ENCODE measurements around the gene KRT75. TPM values are rescaled to one million over a fixed set of nuclear protein-coding genes. Genes with fewer than 3 reads are reported as not detected.
"Not testable (repeated sequence)": the region's sequence is repeated elsewhere in the genome, so short reads cannot be mapped to it uniquely, and the experiment has no call there.

The KRT75 gene
- not detected for total RNA-seq

DNA sequence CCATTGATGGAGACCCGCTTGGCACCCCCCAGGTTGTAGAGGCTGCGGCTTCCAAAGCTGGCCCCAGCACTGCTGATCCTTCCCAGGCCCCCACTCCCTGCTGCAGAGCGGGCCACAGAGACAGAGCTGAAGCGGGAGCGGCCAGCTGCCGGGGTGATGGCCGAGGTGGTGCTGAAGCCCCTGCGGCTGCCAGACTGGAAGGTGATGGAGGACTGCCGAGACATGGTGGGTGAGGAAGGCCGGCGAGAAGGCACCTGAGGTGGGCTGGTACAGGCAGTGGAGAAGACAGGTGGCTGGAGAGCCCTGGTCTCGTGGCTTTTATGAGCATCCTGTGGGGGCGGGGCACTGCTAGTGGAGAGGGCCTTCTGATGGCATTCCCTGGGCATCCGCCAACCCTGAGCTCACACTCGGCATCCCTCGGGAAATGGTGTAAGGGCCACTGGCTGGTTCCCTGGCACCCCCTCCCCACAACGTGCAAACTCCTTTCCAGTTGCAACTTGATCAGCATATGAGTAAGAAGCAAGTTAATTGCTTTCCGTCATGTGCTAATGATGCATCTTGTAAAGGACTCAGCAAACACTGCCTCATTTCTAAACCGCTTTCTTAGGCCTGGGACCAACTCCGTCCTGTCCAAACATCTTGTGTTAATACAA lies at the start of gene KRT75:
TSS of gene KRT75 (minus strand) at position 291 of the 653 bp plus-strand sequence. CDS start at position 224, 67 bp downstream.
- no peak for DNase-seq

- no peak for DNase-seq
Measured at GRCh38 chr12:52480073-52480472, 45.9 kb upstream of the KRT75 start.

DNA sequence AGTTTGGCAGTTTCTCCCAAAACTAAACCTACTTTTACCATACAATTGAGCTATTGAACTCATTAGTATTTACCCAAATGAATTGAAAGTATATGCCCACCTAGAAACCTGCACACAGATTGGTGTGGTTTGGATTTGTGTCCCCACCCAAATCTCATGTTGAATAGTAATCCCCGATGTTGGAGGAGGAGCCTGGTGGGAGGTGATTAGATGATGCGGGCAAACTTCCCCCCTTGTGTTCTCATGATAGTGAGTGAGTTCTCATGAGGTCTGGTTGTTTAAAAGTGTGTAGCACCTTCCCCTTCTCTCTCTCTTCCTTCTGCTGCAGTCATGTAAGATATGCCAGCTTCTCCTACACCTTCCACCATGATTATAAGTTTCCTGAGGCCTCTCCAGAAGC lies 43.5 kb upstream of the KRT75 start:
- no peak for DNase-seq

DNA sequence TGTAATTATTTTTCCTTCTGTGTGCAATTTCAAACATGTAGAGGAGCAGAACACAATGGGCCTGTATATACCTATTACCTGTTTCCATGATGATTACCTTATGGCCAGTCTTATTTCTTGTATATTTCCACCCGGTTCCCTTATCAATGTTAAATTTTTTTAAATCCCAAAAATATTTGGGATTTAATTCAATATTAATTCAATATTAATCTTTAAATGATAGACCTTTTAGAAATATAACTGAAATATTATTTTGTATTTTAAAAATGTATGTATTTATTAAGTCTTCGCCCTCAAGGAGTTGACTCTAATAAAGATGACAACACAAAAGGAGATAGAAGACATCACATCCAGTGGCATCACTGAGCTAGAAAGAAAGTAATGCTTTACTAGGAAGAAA lies 40.0 kb upstream of the KRT75 start:
- no peak for DNase-seq

DNA sequence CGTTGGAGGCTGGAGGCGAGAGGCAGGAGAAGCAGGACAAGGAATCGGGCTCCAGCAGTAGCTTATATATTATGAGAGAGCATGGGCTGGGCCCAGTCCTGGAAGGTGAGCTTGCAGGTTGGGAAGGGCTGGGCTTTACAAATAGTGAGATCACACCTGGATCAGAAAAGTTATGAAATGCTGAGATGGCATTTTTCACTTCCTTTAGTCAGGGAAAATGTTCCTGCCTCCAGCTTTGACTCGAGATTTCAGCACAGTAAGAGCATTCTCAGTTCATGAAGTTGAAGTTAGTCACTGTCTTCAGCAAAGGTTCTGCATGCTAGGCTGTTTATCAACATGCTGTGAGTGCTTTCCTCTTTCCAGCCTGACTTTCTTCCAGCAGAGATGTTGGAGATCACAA lies 39.6 kb upstream of the KRT75 start, which contains the start of gene KRT6C:
TSS of gene KRT6C (minus strand) at position 38 of the 400 bp plus-strand sequence. CDS start 68 bp downstream, outside the sequence.
- no peak for DNase-seq

- no peak for DNase-seq
Measured at GRCh38 chr12:52469853-52470252, 35.7 kb upstream of the KRT75 start.

GRCh38 chr12:52464897-52465296 lies 30.7 kb upstream of the KRT75 start:
- DNase-seq = no peak

GRCh38 chr12:52461693-52462092 lies 27.5 kb upstream of the KRT75 start:
- DNase-seq = no peak

DNA sequence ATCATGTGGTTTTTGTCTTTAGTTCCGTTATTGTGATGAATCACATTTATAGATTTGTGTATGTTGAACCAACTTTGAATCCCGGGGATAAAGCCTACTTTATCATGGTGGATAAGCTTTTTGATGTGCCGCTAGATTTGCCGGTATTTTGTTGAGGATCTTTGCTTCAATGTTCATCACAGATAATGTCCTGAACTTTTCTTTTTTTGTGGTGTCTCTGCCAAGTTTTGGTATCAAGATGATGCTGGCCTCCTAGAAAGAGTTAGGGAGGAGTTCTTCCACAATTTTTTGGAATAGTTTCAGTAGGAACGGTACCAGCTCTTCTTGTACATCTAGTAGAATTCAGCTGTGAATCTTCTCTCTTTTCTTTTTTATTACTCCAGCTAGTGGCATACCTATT lies 24.7 kb upstream of the KRT75 start:
- no peak for DNase-seq

GRCh38 chr12:52455821-52456220 lies 21.6 kb upstream of the KRT75 start:
- DNase-seq = no peak

- DNase-seq = no peak
Measured at GRCh38 chr12:52454411-52455201, 20.4 kb upstream of the KRT75 start.

GRCh38 chr12:52452101-52452500 lies 17.9 kb upstream of the KRT75 start, which contains the start of gene KRT6B:
TSS of gene KRT6B (minus strand) at chr12:52452146. CDS start at chr12:52452078, 68 bp downstream.
- DNase-seq = no peak

DNA sequence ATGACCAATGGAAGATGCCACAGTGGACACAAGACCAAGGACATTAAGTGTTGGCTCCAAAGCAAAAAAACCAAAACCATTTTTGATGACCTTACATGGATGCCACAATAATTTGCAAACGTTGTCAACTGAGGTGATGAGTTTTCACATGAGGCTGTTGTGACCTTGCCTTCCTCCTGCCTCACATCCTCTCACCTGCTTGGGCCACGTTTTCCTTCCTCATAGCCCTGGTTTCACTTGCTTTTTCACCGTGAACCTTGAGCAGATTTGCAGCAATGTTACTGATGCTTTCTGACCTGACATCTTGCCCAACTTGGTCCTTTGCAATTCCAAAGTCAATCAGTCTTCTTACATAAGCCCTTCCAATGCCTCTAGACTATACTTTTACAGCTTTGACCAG lies 14.1 kb upstream of the KRT75 start:
- DNase-seq = no peak

GRCh38 chr12:52447196-52447595 lies 13.0 kb upstream of the KRT75 start:
- DNase-seq = not testable (repeated sequence)

- DNase-seq = no peak
Measured at GRCh38 chr12:52446367-52447045, 12.3 kb upstream of the KRT75 start.

GRCh38 chr12:52445876-52446275 lies 11.7 kb upstream of the KRT75 start:
- no peak for DNase-seq

DNA sequence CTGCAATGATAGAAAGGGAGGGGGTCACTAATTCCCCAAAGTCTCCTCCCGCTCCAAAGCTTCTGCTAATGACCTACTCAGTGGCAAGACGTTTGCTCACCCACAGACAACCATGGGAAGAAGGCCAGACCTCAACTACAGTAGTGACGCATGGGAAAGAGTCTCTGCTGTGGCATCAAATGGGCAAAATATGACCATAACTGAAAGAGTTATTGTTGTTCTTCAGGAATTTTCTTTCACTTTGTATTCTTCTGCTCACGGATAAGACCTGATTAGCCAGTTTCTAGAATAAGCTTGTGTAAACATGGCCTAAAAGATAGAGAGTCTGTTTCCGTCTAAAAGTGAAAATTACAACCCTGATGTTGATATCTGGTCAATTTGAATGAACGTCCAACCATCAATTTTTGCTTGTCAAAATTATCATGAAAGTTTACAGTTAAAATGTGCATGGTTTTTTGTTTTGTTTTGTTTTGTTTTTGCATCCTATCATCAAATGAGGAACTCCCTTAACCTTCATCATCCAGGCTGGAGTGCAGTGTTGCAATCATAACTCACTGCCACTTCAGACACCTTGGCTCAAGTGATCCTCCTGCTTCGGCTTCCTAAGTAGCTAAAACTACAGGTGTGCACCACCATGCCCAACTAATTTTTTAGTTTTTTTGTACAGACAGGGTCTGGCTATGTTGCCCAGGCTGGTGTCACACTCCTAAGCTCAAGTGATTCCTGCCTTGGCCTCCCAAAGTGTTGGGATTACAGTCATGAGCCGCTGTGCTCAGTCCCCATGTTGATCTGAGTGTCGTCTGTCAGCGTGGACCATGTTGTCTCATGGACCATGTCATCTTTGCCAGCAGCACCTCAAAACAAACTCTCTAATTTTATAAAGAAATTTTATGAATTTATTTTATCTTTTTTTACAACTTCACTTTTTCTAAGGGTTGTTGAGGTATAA lies 10.8 kb upstream of the KRT75 start:
- DNase-seq = no peak

DNA sequence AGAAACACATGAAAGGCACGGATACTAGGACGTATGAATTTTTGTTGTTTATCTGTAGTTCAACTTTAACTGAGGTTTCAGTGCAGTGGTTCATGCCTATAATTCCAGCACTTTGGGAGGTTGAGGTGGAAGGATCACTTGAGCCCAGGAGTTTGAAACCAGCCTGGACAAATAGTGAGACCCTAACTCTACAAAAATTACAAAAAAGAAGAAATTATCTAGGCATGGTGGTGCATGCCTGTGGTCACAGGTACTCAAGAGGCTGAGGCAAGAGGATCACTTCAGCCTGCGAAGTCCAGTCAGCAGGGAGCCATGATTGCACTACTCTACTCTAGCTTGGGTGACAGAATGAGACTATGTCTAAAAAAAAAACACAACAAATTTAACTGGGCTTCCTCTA lies 9.8 kb upstream of the KRT75 start:
- DNase-seq = no peak

- DNase-seq = no peak
Measured at GRCh38 chr12:52442600-52443061, 8.5 kb upstream of the KRT75 start.

DNA sequence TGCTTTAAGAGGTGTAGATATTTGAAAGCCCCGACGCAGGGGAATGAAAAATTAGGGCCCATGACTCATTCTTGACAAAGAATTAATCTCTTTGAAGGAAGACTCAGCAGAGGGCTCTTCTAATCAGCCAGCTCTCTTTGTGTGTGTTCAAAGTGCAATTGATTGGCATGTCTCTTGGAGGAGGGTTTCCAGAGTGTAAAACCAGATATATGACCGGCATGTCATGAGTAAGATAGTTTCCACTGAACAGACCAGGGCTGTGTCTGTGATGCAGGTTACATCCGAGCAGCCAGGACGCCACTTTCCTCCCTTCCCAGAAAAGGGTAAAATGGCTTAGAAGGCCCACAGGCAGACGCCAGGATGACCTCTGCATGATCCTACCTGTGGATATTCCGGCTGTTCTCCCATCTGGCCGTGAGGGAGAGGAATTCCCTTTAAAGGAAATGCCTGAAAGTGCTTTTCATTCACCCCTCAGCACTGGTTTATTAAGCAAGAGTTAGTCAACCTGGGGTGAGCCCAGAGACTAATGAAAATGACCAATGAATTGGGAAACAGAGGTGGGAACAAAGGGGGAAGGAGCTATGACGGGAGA lies 7.2 kb upstream of the KRT75 start:
- no peak for DNase-seq

GRCh38 chr12:52440821-52441319 lies 6.7 kb upstream of the KRT75 start:
- DNase-seq = no peak

- DNase-seq = no peak
Measured at GRCh38 chr12:52439845-52440244, 5.7 kb upstream of the KRT75 start.
